Measurements from ENCODE around the gene WWTR1. TPM values are rescaled to one million over a fixed set of nuclear protein-coding genes. Genes with fewer than 3 reads are reported as not detected.

The WWTR1 gene
- total and polyA plus RNA-seq, 2 experiments from 2014 or later: 25.1 to 26.2 TPM

DNA sequence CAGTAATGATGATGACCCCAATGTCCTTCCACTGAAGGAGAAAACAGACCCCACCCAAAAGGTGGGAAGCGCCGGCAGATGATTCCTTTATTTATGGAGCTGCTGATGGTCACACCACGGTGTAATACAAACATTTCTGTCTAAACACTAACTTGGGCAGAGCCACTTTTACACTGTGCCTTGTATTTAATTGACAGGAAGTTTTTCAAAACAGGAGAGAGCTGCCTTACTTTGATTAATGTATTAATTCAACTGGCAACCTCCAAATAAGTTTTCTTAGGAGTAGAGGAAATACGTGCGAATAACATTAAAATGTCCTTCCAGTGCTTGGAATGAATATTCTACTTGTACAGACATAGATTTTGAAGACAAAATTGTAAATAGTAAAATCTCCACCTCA lies 70.4 kb downstream of the WWTR1 start:
- Histone ChIP-seq H4K20me1 (replicated peaks; ENCODE audit: insufficient read depth) (no peaks in the 10 kb centered on the region), H2AFZ (no peak overlapping the region), H3K4me1 (ENCODE audit: insufficient read depth) (peaks cover 26% of the 10 kb centered on the region), H3F3A (replicated peaks; ENCODE audit: low read depth) (no peaks in the 10 kb centered on the region), H3K27me3 (ENCODE audit: insufficient read depth) (no peaks in the 10 kb centered on the region), H3K27ac (ENCODE audit: low read depth) (no peak overlapping the region), H3K4me3 (no peak overlapping the region), H3K36me3 (ENCODE audit: insufficient read depth) (no peaks in the 10 kb centered on the region), H3K79me2 (replicated peaks; ENCODE audit: insufficient read depth) (peaks cover 49% of the 10 kb centered on the region), H3K4me2 (no peak overlapping the region), H3K9me2 (ENCODE audit: insufficient read depth) (no peaks in the 10 kb centered on the region)
- H3K4me3 Mint-ChIP-seq: no peak overlapping the region
- no peaks in the 10 kb centered on the region for H3K27me3 Mint-ChIP-seq (ENCODE audit: insufficient read depth, low read depth, poor library complexity)
- no peak overlapping the region for H3K27ac Mint-ChIP-seq
- TF ChIP-seq JUNB (IDR thresholded peaks at IDR 0.05; ENCODE audit: unreplicated experiment) (no peak), EZH2phosphoT487 (IDR thresholded peaks at IDR 0.05; ENCODE audit: unreplicated experiment) (no peak), EZH2 (IDR thresholded peaks at IDR 0.05; ENCODE audit: low read depth, unreplicated experiment) (no peak), CTCF (conservative IDR thresholded peaks at IDR 0.05; ENCODE audit: low read depth in 2 of 2) (no peak), POLR2AphosphoS5 (IDR thresholded peaks at IDR 0.05; ENCODE audit: low read depth) (no peak), ZNF114 (CRISPR knock-in tag; IDR thresholded peaks at IDR 0.05) (no peak), CREB1 (CRISPR knock-in tag; IDR thresholded peaks at IDR 0.05; ENCODE audit: low read depth) (no peak), ZNF462 (CRISPR knock-in tag; IDR thresholded peaks at IDR 0.05) (no peak), ETS1 (IDR thresholded peaks at IDR 0.05) (no peak), ZNF331 (CRISPR knock-in tag; IDR thresholded peaks at IDR 0.05; ENCODE audit: low read depth) (no peak)
- H3K4me1 Mint-ChIP-seq: peaks cover 29% of the 10 kb centered on the region
- H3K36me3 Mint-ChIP-seq (ENCODE audit: low read depth): no peaks in the 10 kb centered on the region
- DNase-seq (ENCODE audit: low spot score) (no peak), ATAC-seq (no peak)
- no peaks in the 10 kb centered on the region for H3K9me3 Mint-ChIP-seq

Data from GM23338 (cell line).